ENCODE results near the gene PDE11A.

The PDE11A gene

GRCh38 chr2:177758591-177759371 lies 313.8 kb downstream of the PDE11A start:
- no peak for DNase-seq (ENCODE audit: low read depth)

GRCh38 chr2:177756336-177756735 lies 316.2 kb downstream of the PDE11A start:
- DNase-seq (ENCODE audit: low read depth): no peak

- no peak for DNase-seq (ENCODE audit: low read depth)
Measured at GRCh38 chr2:177754492-177754873, 318.1 kb downstream of the PDE11A start.

GRCh38 chr2:177753682-177754491 lies 318.7 kb downstream of the PDE11A start:
- peak; percentile 87 for DNase-seq (ENCODE audit: low read depth)

GRCh38 chr2:177748360-177748759 lies 324.2 kb downstream of the PDE11A start:
- DNase-seq (ENCODE audit: low read depth): no peak

GRCh38 chr2:177747384-177747783 lies 325.2 kb downstream of the PDE11A start:
- DNase-seq (ENCODE audit: low read depth): no peak

- no peak for DNase-seq (ENCODE audit: low read depth)
Measured at GRCh38 chr2:177746358-177746757, 326.2 kb downstream of the PDE11A start.

- DNase-seq (ENCODE audit: low read depth): no peak
Measured at GRCh38 chr2:177745531-177745930, 327.0 kb downstream of the PDE11A start.

GRCh38 chr2:177742851-177743250 lies 329.7 kb downstream of the PDE11A start:
- no peak for DNase-seq (ENCODE audit: low read depth)

- DNase-seq (ENCODE audit: low read depth): no peak
Measured at GRCh38 chr2:177741866-177742265, 330.7 kb downstream of the PDE11A start.

- DNase-seq (ENCODE audit: low read depth): peak; percentile 60
Measured at GRCh38 chr2:177740700-177741099, 331.9 kb downstream of the PDE11A start.

- DNase-seq (ENCODE audit: low read depth): no peak
Measured at GRCh38 chr2:177738461-177739235, 333.9 kb downstream of the PDE11A start.

GRCh38 chr2:177735318-177735803 lies 337.2 kb downstream of the PDE11A start:
- DNase-seq (ENCODE audit: low read depth): no peak

- DNase-seq (ENCODE audit: low read depth): no peak
Measured at GRCh38 chr2:177733322-177733855, 339.2 kb downstream of the PDE11A start.

- no peak for DNase-seq (ENCODE audit: low read depth)
Measured at GRCh38 chr2:177731384-177731783, 341.2 kb downstream of the PDE11A start.

GRCh38 chr2:177730792-177731191 lies 341.8 kb downstream of the PDE11A start:
- no peak for DNase-seq (ENCODE audit: low read depth)

- no peak for DNase-seq (ENCODE audit: low read depth)
Measured at GRCh38 chr2:177730363-177730762, 342.2 kb downstream of the PDE11A start.

- no peak for DNase-seq (ENCODE audit: low read depth)
Measured at GRCh38 chr2:177728920-177729319, 343.7 kb downstream of the PDE11A start.

GRCh38 chr2:177728399-177728765 lies 344.2 kb downstream of the PDE11A start:
- DNase-seq (ENCODE audit: low read depth): no peak

GRCh38 chr2:177727577-177728398 lies 344.8 kb downstream of the PDE11A start:
- no peak for DNase-seq (ENCODE audit: low read depth)

- DNase-seq (ENCODE audit: low read depth): no peak
Measured at GRCh38 chr2:177726931-177727348, 345.6 kb downstream of the PDE11A start.

Measured in GM04504 (cell line).